Left lobe of liver (tissue), 2 donors: Measurements from ENCODE around the gene KAT6B. TPM values are rescaled to one million over a fixed set of nuclear protein-coding genes. Genes with fewer than 3 reads are reported as not detected.
A peak's percentile ranks its signal among the peaks of the same experiment; 100 is the strongest.

Experiments used
- ATAC-seq: fragments of 200-7000 bp; cut with Tn5 transposase; one replicate; pipeline ENCODE4 v1.9.1; 2020; ENCODE audit warnings: mild to moderate bottlenecking, moderate library complexity
- DNase-seq: peaks from one replicate; pipeline ENCODE4 v3.0.0-alpha.2; 2020; ENCODE audit warnings: low spot score
- total RNA-seq: library from RNA; stranded (reverse); gene quantifications from one replicate; pipeline ENCODE4 v1.2.1, GENCODE V29; 2021
- donor health status: DM: no; HTN: no; CAD: no; lungs with moderate emphysema.
- donor health status: DM: no; HTN: yes; CAD: no.

The KAT6B gene
- total RNA-seq, 1 donor from 2014 or later: 9.4 TPM

DNA sequence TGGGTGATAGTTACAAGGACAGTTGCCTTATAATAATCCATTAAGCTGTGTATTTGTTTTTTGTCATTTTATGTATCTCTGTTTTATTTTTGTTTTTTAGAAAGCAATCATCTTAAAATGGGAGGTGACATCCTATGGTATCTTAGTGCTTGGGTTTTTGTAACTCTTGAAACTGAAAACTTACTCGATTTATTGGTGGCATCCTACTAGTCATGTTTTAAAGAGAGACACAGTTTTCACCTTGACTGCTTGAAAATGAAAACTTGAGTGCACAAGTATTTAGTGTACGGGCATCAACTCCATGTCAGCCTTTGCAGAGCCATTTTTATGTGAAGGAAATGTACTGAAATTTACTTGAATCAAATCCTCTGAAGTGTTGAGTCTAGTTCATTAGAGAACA, 181.2 kb downstream of the KAT6B start:
- DNase-seq: no peak
- ATAC-seq: no peak

DNA sequence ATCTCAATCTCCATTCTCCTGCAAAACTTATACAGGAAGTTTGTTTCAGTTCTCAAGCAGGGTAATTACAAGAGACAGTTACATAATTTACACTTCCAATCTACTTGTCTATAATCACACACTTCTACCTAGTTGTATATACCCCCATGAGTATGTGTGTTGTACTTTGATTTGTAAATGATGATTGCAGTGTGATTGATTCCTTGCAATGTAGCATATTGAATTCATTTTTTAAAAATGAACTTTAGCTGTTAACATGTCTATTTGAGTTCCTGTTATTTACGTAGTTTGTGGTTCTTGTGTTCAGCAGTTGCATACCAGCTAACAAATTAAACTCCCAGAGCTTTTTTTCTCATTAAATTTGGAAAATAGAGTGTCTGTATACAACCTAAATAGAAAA, 182.6 kb downstream of the KAT6B start:
- ATAC-seq (no peak), DNase-seq (no peak)

DNA sequence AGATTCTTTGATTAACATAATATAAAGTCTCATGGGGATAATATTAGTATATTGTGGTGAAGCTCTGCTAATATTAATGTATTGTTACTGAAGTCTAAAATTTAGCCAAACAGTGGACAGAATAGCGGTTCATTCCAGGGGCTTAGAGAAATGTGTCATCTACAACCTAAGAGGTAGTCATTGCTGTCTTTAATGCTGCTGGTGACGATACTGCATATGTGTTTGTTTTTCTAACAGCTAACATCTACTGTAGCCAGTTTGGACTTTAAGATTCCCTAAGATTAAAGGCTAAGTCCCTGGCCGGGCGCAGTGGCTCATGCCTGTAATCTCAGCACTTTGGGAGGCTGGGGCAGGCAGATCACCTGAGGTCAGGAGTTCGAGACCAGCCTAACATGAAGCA, 183.0 kb downstream of the KAT6B start:
- DNase-seq (no peak), ATAC-seq (no peak)

DNA sequence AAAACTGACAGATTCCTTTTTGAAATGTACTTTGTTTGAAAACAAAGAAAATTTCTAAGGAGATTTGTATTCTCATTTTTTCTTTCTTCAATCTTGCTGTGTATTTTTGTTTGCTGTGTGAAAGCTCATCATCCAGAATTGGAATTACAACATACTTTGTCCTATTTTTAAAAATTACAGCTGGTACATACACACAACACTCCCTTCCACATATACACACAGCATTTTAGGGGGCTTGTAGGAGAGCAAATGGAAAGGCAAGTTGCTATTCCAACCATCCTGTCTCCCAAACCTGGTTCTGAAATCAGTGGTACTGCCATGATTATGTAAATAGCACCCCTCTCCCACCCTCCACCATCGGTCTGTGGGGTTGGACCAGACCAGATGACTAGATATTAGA, 184.0 kb downstream of the KAT6B start:
- no peak for ATAC-seq
- DNase-seq: no peak

DNA sequence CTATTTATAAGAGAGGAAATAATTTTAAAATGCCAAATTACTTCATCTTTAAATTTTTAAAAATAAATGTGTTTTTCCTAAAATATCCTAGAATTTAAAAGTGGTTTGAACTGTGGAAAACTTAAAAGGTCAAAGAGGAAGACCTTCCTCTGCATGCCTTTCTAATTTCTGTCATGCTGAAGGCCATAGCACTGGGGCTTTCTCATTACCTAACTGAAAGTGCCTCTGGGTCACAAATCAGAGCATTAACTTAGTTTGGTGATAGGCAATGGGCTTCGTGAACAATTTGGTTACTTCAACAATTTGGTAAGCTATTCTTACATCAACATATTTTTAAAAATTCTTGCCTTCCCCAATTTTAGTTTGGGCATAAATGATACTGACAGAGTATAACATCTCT, 184.8 kb downstream of the KAT6B start:
- ATAC-seq: no peak
- no peak for DNase-seq

DNA sequence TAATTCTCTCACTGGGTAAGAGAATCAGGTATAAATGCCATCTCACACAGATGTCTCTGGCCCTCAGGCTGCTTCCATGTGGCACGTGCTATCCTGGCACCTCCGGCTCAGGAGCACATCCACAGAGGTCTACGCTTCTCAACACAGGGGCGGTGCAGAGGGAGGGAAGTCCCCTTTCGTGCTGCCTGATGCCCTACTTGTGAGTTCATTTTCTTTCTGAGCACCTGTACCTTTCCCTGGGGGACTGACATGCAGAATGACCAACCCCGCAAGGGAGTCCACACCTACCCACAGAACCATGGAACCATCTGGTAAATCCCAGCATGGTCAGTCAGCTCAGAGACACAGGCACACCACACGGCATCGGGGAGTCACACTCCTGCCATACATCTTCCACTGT, 186.1 kb downstream of the KAT6B start:
- peak; percentile 15 for ATAC-seq
- no peak for DNase-seq

DNA sequence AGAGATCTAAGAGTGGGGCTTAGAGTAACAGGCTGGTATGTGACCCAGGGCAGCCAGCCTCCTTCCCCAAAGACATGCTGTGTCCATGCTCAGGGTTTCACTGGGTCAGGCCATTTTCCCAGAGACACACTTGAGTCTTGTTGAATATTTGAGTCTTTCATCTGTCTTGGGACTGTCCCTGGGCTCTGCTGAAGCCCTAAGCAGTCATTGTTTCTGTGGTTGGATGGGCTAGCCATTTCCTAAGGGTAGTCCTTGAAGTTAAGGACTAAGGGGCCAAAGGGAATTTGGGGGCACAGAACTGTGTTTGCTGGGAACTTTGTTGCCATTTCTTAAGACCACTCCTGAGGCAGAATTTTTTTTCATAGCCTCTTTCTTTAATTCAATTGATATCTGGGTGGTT, 186.6 kb downstream of the KAT6B start:
- no peak for ATAC-seq
- no peak for DNase-seq

DNA sequence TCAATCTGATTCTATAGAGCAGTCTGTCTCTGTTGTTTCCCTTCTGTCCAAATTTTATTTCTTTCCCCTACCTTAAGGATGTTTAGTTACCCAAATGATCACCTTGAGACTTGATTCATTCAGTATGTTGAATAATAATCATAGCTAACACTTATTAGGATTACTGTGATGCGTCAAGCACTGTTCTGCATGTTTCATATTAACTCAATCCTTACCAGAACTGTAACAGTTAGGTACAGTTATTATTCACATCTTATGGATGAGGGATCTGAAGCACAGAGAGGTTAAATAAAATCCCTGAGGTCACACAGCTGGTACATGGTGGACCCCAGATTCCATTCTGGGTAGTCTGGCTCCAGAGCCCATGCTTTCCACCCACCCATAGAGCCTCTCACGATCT, 187.1 kb downstream of the KAT6B start:
- ATAC-seq: no peak

DNA sequence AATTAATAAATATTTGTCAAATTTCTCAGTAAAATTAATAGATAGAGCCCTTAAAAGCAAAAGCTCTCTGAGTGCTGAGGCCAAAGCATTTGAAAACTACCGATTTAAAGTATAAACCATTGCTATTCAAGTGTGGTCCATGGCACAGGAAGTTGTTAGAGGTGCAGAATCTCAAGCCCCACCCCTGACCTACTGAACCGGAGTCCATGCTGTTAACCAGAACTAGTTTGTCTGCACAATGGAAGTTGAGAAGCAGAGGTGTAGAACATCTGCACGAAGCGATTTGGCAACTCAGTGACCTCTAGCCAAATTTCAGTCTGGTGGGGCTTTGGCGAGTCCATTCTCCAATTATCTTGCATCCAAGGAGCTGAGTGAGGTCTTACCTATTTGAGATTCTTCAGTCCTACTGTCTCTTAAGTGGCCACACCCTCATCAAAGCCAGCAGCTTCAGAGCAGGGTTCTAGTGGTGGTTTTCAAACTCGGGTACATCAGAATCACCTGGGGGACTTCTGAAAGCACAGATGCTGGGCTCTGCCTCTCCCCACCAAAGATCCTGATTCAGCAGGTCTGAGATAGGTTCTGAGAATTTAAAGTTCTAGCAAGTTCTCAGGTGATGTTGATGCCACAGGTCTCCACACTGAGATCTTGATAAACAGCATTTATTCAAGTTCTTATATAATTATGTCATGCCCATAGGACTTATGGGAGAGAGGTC, 188.3 kb downstream of the KAT6B start:
- DNase-seq (no peak), ATAC-seq (no peak)

More for the DNA sequence above, 187.1 kb downstream of the KAT6B start:
- no peak for DNase-seq

DNA sequence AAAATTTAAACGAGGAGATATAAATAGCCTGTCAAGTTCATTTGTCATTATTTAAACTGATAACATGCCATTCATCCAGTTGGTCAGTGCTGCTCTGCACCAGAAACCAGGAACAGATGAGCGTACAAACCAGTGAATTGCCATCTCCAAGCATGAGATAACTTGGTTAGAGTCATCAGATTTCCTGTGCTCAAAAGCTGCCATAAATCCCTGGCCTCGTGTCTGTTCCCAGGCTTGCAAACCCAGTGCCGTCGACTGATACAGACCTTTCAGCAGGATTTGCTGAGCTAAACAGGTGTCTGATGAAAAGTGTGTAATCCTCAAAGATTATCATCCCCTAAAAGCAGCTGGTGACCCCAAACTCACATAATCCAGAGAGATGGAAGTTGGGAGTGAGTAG, 189.0 kb downstream of the KAT6B start:
- no peak for ATAC-seq

DNA sequence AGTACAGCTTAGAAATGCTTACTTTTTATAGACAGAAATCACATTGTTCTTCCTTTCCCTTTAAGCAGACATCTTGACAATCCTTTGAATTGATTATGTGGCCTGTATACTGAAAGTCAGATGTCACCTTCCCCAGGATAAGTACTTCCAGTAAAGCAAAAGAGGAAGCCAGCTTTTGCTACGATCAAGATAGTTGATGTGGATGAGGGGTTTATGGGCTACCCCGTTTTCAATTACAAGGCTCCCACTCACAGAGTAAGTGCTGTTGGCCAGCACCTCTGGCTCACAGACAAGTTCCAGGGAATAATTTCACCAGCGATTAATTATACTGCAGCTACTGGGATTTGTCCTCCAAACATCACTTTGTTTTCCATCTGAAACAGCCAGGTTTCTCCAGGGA, 189.9 kb downstream of the KAT6B start:
- DNase-seq (no peak), ATAC-seq (no peak)

More for the DNA sequence above, 189.0 kb downstream of the KAT6B start:
- no peak for DNase-seq

DNA sequence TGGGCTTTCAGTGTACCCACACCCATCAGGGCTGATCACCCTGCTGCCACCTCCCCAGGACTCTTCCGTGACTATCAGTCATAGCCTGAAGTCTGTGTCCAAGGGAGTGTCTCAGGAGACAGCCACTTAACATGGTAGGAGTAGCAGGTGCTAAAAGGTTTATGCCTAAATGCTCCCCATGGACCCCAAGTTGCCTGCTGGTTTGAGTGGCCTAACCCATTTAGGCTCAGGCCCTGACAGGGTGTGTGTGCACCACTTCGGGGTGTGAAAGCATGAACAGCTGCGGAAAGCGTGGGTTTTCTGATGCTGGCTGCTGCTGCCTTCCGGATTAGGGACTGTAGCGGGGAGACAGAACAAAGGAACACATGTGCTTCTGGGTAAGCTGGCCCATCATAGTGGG, 191.9 kb downstream of the KAT6B start:
- DNase-seq: no peak
- no peak for ATAC-seq

DNA sequence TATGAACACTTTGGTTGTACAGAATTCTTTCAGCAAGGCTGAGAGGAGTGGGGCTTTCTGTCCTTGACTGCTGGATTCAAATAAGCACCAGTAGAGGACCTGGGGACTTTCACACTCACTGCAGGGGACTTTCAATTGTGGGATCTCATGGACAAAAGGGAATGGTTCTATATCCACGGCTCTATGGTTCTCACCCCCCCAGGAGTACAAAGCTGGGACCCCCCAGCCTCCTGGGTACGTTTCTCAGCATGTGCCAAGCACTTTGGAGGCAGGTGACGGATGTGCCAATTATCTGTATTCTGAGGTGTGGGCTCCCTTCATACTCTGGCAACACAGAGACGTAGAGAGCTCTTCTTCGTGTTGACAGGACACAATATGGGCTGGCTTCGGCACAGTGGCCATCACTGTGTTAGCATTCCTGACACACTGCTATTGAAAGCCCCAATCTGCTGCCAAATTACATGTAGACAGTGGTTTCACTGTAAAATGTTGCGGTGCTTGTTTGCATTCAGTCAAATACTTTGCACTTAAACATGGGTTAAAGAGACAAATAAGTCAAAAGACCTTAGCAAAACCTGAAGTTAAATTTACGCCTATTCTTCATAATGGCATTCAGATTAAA, 192.4 kb downstream of the KAT6B start:
- DNase-seq: no peak
- ATAC-seq: no peak

DNA sequence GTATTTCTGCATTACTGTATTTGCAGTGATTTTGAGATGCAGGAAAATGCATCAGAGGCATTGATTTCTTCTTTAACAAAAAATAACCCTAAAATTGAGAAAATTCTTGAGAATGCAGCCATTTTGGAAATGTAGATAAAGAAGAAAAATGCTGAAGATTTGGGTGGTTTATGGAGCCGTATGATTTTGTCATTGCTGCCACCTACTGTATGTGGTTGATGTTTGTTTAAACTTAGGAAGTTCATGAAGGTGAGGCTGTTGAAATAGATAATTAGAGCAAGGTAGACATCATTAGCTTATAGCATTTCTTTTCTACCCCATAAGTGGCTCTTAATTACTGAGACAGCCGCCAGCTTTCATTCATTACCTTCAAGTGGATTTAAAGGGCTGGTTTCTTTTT, 193.0 kb downstream of the KAT6B start:
- ATAC-seq (peak; percentile 53), DNase-seq (no peak)

DNA sequence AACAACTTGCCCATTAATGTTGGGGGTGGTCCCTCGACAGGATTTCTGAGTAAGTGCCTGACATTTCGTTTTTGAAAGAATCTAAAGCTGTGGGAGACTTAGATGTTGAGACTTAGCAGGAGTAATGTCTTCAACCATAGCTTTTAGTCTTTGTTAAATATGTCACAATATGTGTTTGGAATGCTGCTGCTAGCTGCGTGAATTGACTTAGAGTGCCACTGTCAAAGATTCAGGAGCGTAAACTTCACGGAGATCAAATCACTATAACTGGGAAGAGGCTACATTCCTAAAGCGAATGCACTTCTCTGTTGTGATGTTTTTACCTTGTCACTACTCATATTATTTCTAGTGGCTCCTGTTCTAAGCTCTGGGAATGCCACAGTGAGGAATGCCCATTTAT, 193.8 kb downstream of the KAT6B start:
- ATAC-seq: no peak
- no peak for DNase-seq

DNA sequence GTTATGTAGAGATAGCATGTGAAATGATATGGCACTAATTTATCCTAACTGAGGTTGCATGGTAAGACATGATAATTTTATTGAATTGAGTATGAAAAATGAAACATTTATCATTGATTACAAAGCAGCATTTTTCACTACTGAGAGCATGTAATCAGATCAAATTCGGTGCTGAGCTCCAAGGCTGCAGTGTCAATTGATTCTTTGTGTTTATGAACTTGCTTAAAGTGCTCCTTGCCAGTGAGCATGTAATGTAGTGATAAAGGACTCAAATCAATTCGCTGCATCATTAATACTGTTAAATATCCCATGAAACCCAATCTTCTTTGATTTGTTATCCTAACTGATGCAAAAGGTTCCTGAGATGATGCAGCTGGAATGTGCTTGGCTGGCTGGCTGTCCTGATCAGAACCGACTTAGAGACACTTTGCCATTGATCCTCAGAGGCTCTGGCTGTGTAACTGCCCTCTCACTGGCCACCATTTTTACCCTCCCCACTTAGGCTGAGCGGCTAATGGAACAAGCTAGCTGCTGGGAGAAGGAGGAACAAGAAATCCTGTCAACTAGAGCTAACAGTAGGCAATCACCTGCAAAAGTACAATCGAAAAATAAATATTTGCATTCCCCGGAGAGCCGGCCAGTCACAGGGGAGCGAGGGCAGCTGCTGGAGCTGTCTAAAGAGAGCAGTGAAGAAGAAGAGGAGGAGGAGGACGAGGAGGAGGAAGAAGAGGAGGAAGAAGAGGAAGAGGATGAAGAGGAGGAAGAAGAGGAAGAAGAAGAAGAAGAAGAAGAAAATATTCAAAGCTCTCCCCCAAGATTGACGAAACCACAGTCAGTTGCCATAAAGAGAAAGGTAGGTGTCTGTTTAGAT, 195.2 kb downstream of the KAT6B start:
- ATAC-seq: peak; percentile 90

DNA sequence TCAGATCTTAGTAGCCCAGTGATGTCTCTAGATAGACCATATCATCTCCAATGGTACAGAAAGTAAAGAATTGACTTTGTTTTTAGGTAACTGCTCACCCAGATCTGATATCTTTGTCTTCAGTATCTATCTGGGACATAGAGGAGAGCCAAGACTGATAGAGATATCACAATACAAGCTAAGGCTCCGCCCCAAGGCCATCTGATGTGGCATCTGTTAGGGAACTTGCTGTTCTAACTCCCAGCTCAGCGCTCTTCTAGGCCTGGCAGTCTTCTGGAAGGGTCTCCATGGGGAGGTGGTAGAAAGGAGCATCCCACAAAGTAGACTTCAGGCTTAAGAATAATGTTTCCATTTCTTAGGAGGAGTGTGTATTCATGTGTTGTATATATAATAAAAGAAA, 196.7 kb downstream of the KAT6B start:
- no peak for ATAC-seq
- no peak for DNase-seq

More for the DNA sequence above, 195.2 kb downstream of the KAT6B start:
- DNase-seq: peak; percentile 55

DNA sequence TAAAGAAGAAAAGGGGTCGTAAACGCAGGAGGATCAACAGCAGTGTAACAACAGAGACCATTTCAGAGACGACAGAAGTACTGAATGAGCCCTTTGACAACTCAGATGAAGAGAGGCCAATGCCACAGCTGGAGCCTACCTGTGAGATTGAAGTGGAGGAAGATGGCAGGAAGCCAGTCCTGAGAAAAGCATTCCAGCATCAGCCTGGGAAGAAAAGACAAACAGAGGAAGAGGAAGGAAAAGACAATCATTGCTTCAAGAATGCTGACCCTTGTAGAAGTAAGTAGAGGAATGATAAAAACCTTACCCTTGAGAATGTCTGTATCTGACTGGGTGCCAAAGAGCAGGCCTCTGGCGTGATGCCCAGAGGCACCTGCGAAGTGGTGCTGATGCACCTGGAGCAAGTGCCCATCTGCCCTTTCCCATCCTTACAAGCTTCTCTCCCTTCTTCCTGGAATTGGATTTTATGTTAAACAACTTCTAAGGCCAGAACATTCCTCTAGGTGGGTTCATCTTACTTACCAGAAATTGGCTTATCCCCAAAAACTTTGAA, 198.6 kb downstream of the KAT6B start:
- DNase-seq (no peak), ATAC-seq (no peak)

DNA sequence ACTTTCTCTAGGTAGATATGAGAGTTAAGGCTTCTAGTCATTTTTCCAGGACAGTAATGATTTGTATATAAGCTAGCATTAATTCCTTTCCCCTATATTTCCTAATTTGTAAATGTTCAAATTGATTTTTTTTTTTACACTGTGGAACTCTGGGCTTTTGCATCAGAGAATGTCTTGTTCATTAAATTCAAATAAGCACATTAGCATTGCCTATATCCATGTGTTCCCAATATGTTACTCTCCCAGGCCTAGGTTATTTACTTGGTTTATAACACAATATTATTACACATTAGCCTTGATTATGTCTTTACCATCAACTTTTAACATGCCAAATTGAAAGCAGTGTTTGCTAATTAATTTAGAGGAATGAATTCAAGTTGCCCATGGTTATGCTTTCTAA, 201.6 kb downstream of the KAT6B start:
- ATAC-seq (no peak), DNase-seq (no peak)

DNA sequence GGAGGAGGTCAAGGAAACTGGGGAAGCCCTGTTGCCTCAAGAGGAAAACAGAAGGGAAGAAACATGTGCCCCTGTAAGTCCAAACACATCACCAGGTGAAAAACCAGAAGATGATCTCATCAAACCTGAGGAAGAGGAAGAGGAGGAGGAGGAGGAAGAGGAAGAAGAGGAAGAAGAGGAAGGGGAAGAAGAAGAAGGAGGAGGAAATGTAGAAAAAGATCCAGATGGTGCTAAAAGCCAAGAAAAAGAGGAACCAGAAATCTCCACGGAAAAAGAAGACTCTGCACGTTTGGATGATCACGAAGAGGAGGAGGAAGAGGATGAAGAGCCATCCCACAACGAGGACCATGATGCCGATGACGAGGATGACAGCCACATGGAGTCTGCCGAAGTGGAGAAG, 202.3 kb downstream of the KAT6B start:
- no peak for DNase-seq
- no peak for ATAC-seq

DNA sequence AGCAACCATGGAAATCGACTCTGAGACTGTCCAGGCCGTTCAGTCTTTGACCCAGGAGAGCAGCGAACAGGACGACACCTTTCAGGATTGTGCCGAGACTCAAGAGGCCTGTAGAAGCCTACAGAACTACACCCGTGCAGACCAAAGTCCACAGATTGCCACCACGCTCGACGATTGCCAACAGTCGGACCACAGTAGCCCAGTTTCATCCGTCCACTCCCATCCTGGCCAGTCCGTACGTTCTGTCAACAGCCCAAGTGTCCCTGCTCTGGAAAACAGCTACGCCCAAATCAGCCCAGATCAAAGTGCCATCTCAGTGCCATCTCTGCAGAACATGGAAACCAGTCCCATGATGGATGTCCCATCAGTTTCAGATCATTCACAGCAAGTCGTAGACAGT, 203.0 kb downstream of the KAT6B start:
- DNase-seq: no peak
- peak; percentile 20 for ATAC-seq

DNA sequence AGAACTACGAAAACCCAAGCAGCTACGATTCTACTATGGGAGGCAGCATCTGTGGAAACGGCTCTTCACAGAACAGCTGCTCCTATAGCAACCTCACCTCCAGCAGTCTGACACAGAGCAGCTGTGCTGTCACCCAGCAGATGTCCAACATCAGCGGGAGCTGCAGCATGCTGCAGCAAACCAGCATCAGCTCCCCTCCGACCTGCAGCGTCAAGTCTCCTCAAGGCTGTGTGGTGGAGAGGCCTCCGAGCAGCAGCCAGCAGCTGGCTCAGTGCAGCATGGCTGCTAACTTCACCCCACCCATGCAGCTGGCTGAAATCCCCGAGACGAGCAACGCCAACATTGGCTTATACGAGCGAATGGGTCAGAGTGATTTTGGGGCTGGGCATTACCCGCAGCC, 203.5 kb downstream of the KAT6B start:
- ATAC-seq (no peak), DNase-seq (no peak)
